ENCODE measurements around the gene PDCD6IP.

PDCD6IP gene

DNA sequence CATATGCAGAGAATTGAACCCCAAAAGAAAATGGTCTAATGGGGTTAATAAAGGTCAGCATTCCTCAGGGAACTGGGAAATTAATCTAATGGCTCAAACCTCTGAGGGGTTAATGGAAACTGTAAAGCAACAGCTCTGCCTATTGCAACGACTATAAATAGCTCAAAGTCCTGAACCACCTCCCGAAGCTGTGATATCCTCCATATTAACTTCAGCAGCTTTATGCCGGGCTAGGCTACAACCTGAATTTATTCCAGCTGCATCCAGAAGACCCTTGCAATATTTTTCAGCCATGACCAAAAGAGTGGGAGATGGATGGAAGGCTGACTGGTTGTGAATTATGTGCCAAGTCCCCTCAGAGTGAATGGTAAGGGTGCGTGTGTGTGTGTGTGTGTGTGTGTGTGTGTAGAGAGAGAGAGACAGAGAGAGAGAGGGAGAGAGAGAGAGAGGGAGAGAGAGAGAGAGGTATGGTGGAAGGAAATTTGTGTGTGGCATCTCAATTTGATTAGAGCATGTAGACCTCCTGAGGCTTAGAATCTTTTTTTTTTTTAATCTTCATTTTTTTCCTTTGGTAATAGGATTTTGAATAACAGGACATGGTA is 109.9 kb downstream of the PDCD6IP start:
- DNase-seq (ENCODE audit: insufficient read length, low spot score) = no peak
- no peak for FAIRE-seq
- no peak for TF ChIP-seq POLR2A (IDR thresholded peaks at IDR 0.05; ENCODE audit: low read depth, low read length)

DNA sequence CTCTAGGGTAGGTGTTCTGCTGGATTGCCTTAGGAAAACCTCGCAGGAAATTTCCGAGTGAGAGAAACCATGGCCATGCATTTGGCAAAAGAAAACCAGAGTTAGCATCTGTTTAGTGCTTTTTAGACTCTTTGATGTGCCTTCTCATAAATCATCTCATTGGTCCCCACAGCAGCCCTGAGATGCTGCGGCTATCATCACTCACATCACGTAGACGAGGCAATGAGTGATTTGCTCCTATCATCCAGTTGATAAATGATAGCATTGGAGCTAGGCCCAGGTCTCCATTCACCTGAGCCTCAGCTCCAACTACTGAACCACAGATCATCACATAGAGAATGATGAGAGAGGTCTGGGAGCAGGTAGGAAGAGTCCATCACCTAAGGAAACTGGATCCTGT is 111.1 kb downstream of the PDCD6IP start:
- TF ChIP-seq POLR2A (IDR thresholded peaks at IDR 0.05; ENCODE audit: low read depth, low read length) = no peak
- FAIRE-seq (no peak), DNase-seq (ENCODE audit: insufficient read length, low spot score) (no peak)

DNA sequence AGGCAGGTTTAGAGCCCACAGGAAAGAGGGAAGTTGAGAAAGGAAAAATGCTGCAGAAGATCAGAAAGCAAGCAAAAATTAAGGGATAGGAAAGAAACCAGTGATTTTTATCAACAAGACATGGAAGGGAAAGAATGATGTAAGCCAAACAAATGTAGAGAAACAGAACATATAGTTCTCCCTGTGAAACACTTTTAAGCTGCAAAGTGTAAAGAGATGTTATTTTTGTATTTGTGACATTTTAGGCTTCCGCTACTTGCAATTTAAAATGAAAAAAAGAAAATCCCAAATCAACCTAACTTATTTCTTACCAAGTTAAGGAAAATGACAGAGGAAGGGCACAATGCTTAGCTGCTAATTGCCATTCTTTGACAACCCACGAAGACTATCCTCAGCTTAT is 111.6 kb downstream of the PDCD6IP start:
- no peak for TF ChIP-seq POLR2A (IDR thresholded peaks at IDR 0.05; ENCODE audit: low read depth, low read length)
- FAIRE-seq (no peak), DNase-seq (ENCODE audit: insufficient read length, low spot score) (no peak)

DNA sequence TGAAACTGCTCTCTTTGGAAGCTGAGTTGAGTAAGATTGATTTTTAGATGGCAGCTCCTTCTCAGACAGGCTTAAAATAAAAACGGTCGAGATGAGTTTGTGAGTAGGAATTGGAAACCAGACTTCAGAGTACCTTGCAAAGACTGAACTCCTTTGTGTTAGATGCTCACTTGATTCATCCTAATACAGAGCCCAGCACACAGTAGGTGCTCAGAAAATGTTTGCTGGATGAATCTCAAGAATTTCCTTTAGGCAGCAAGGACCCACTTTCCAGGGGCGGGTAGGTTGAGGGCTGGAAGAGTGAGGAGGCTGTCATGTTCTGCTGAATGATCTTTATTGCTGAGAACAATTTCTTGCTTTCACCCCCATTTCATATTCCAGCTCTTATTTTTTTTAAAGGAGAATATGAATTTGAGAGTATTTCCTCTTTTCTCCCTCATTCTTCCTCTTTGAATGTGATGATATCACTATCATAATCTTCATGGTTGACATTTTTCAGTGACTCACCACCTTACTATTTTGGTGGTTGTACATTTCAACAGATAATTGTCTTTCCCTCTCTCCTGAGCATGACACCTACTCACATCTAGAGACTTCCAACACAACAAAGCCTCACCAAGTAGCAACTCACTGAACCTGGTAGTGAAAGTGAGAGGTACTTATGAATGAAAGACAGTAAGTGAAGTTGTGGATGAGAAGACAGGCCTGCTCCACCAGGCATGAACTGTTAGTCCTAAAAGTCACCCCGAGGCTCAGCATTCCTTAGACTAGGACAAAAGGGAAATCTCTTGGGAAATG is 113.3 kb downstream of the PDCD6IP start:
- FAIRE-seq (no peak), DNase-seq (ENCODE audit: insufficient read length, low spot score) (peak; percentile 10)

GRCh38 chr3:33914212-33914611 is 115.8 kb downstream of the PDCD6IP start:
- FAIRE-seq (no peak), DNase-seq (ENCODE audit: insufficient read length, low spot score) (no peak)
- TF ChIP-seq POLR2A (IDR thresholded peaks at IDR 0.05; ENCODE audit: low read depth, low read length) = no peak

More for the DNA sequence above, 113.3 kb downstream of the PDCD6IP start:
- no peak for TF ChIP-seq POLR2A (IDR thresholded peaks at IDR 0.05; ENCODE audit: low read depth, low read length)

GRCh38 chr3:33914731-33915379 is 116.4 kb downstream of the PDCD6IP start:
- DNase-seq (ENCODE audit: insufficient read length, low spot score) (no peak), FAIRE-seq (no peak)
- TF ChIP-seq POLR2A (IDR thresholded peaks at IDR 0.05; ENCODE audit: low read depth, low read length) = no peak

DNA sequence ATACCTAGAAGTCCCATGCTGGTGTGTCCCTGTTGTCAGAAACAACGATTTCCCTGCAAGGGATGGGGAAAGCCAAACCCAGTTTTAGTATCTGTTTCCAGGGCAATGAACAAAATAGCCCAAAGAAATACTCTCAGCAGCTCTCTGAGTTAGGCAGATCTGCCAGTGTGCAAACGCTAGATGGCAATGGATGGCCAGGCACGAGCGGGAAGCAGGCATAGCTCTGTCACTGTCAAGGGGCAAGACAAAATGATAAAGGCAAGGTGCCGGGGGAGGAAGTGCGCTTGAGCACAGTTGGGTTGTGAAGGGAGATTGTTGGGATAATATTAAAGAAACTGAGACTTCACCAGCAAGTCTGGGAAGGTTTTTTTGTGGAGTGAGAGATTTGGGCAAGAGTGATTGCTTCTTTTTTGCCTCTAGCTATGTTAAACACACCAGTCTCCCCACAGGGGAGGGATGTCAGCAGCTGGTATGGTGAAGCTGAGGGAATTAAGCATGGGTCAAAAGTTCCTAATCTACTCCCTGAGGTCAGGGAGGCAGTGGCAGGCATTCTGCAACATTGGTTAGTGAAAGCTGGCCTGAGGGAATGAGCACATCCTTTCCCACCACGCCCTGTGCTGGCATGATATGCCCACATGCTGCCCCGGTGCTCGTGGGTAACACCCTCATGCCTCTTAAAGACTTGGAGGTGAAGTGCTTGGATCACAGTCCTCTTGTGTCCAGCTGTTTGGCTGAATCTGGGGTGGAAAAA is 117.5 kb downstream of the PDCD6IP start:
- no peak for TF ChIP-seq POLR2A (IDR thresholded peaks at IDR 0.05; ENCODE audit: low read depth, low read length)
- FAIRE-seq (no peak), DNase-seq (ENCODE audit: insufficient read length, low spot score) (no peak)

DNA sequence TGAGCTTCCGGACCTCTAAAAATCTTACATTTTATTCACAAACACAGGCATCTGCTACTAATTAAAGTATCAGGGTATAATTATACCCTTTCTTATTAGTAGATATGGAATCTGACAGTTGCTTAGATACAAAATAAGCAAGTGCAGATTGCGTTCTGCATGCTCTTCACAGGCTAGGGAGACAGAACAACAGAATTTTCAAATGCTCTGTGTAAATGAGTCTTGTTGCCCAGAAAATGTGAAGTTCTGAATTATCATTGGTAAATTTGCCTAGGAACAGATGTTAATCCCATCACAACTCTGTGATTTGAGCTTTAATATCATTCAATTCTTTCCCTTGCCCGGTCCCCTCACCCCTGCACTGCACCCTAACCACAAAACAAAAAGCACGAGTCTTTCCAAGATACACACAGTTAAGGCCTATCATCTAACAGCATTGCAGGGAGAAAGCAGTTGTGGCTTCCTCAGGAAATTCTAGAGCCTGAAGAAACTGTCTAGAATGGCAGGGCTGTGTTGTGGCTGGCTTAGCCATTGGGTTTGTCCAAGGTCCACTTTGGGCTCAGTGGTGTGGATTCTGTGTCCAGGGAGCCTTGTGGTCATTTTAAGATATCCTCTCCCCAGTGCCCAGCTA is 119.8 kb downstream of the PDCD6IP start:
- TF ChIP-seq POLR2A (IDR thresholded peaks at IDR 0.05; ENCODE audit: low read depth, low read length) = no peak
- no peak for DNase-seq (ENCODE audit: insufficient read length, low spot score)
- no peak for FAIRE-seq

Measured in H54 (cell line).